K562 (cell line): Measurements from ENCODE around the gene ESAM. TPM values are rescaled to one million over a fixed set of nuclear protein-coding genes. Genes with fewer than 3 reads are reported as not detected.

Experiments
- ATAC-seq: fragments of 200-7000 bp; cut with Tn5 transposase; 3 replicates; pipeline ENCODE4 v1.9.1; 2020; ENCODE audit warnings: moderate library complexity
- BruUV-seq: library from RNA; stranded (reverse); fragments of 400-500 nt; replicated peaks from 2 replicates; lab custom pipeline; 2021; lab: Mats Ljungman, UMichigan
- CTCF ChIA-PET: fragments of 300-600 bp; formaldehyde crosslinking; extraction: SDS; loops from one replicate; lab custom pipeline; 2021; ENCODE audit warnings: low intra/inter-chr PET ratio; lab: Yijun Ruan, JAX
- POLR2A ChIA-PET: fragments of 300-600, 350-650 bp; sonication (Branson Sonifier 250); formaldehyde crosslinking; extraction: SDS; loops from one replicate; lab custom pipeline; 2021; ENCODE audit warnings: antibody characterized with exemption, inconsistent platforms; lab: Yijun Ruan, JAX
- DNase-seq, 4 experiments: peaks; one replicate each; pipeline versions ENCODE4 v3.0.0 to v3.0.0-alpha.2; 2011 to 2018; ENCODE audit warnings: low spot score in 3 of 4, mixed read lengths in 3 of 4; ENCODE audit errors: extremely low read depth in 1 of 4
- FAIRE-seq: peaks from 2 replicates; lab custom pipeline; 2011; peaks lifted over from hg19 to GRCh38; lab: Jason Lieb, UNC
- H2AFZ ChIP-seq: 2 replicates; pipeline ENCODE4 v1.6.0; 2011; ENCODE audit warnings: low read depth, low read length, control low read depth, inconsistent platforms
- H3K27ac ChIP-seq: fragments of 200-600 bp; 3 replicates; pipeline ENCODE4 v1.8.0; 2011; ENCODE audit warnings: low read depth, mild to moderate bottlenecking, control low read depth, inconsistent platforms, low read length, moderate library complexity, mixed read lengths; ENCODE audit errors: extremely low read depth
- H3K27me3 ChIP-seq, 2 experiments: fragments of 300-600 bp in 1 of 2; 2 replicates in 1 of 2; 3 replicates in 1 of 2; pipeline versions ENCODE4 v1.6.0 to v1.8.0; 2011; ENCODE audit warnings: inconsistent platforms in 2 of 2, low read length in 2 of 2, mild to moderate bottlenecking in 1 of 2, mixed read lengths in 1 of 2, moderate library complexity in 1 of 2; ENCODE audit not compliant: control insufficient read depth in 2 of 2, insufficient read depth in 2 of 2
- H3K36me3 ChIP-seq: fragments of 300-600 bp; 3 replicates; pipeline ENCODE4 v1.8.0; 2011; ENCODE audit warnings: mild to moderate bottlenecking, low read length, inconsistent platforms; ENCODE audit not compliant: control insufficient read depth, insufficient read depth
- H3K4me1 ChIP-seq, 2 experiments: fragments of 200-600 bp in 1 of 2; replicated peaks in 1 of 2; 2 replicates in 1 of 2; 3 replicates in 1 of 2; pipeline versions ENCODE4 v1.5.1 to v1.8.0; 2011; ENCODE audit warnings: inconsistent platforms in 2 of 2, low read length in 2 of 2, mild to moderate bottlenecking in 1 of 2, mixed read lengths in 1 of 2, moderate library complexity in 1 of 2; ENCODE audit not compliant: control insufficient read depth in 2 of 2, insufficient read depth in 2 of 2
- H3K4me2 ChIP-seq: 2 replicates; pipeline ENCODE4 v1.6.1; 2011; ENCODE audit warnings: low read length, control low read depth, inconsistent platforms, mixed read lengths; ENCODE audit not compliant: insufficient read depth
- H3K4me3 ChIP-seq: fragments of 200-600 bp; sonication (generic), shearing (Covaris generic); 2 replicates; pipeline ENCODE4 v1.5.1; 2016; ENCODE audit warnings: control low read depth, inconsistent platforms
- H3K79me2 ChIP-seq: fragments of 200-600 bp; 3 replicates; pipeline ENCODE4 v1.8.0; 2011; ENCODE audit warnings: low read length, inconsistent platforms; ENCODE audit not compliant: control insufficient read depth, insufficient read depth
- H3K9ac ChIP-seq, 2 experiments: 2 replicates each; pipeline versions ENCODE4 v1.6.0 to v1.6.1; 2011; ENCODE audit warnings: low read depth in 2 of 2, low read length in 2 of 2, control low read depth in 1 of 2, inconsistent platforms in 1 of 2, mild to moderate bottlenecking in 1 of 2, mixed read lengths in 1 of 2; ENCODE audit not compliant: insufficient read depth in 1 of 2
- H3K9me1 ChIP-seq: one replicate; pipeline ENCODE4 v1.6.0; 2011; ENCODE audit warnings: inconsistent platforms, mild to moderate bottlenecking, low read length, moderate library complexity; ENCODE audit not compliant: control insufficient read depth, insufficient read depth
- H3K9me3 ChIP-seq: replicated peaks from 2 replicates; pipeline ENCODE4 v1.5.1; 2011; ENCODE audit warnings: low read depth, low read length, inconsistent platforms; ENCODE audit not compliant: control insufficient read depth, insufficient read depth
- H4K20me1 ChIP-seq: replicated peaks from 2 replicates; pipeline ENCODE4 v1.6.1; 2011; ENCODE audit warnings: low read length, inconsistent platforms, mixed read lengths; ENCODE audit not compliant: control insufficient read depth, insufficient read depth
- EHMT2 ChIP-seq: fragments of 450-650 bp; IDR thresholded peaks from 2 replicates; pipeline ENCODE4 v1.6.1; 2018; ENCODE audit warnings: antibody characterized with exemption
- ESRRA ChIP-seq: fragments of 450-650 bp; IDR thresholded peaks from 2 replicates; pipeline ENCODE4 v1.6.1; 2014; ENCODE audit warnings: low read depth, mild to moderate bottlenecking, moderate library complexity, borderline replicate concordance
- LEF1 ChIP-seq: fragments of 450-650 bp; IDR thresholded peaks from 2 replicates; pipeline ENCODE4 v1.6.1; 2016; ENCODE audit warnings: mild to moderate bottlenecking
- PHF21A ChIP-seq: fragments of 450-650 bp; IDR thresholded peaks from 2 replicates; pipeline ENCODE4 v1.6.1; 2017; ENCODE audit warnings: low read depth, borderline replicate concordance
- STAT5B ChIP-seq: fragments of 250-450 bp; sonication (Bioruptor Pico); IDR thresholded peaks from 2 replicates; pipeline ENCODE4 v1.8.0; 2021; ENCODE audit warnings: mild to moderate bottlenecking, inconsistent platforms
- TFAM ChIP-seq: fragments of 250-450 bp; sonication (Bioruptor Pico); conservative IDR thresholded peaks from 2 replicates; pipeline ENCODE4 v1.5.0; 2021; ENCODE audit warnings: mild to moderate bottlenecking, moderate library complexity
- WGBS: fragments of 100-300 bp; shearing (Covaris generic); methylation state at CpG from one replicate; pipeline ENCODE4 v1.1.6; 2016; ENCODE audit warnings: low coverage, mixed read lengths; ENCODE audit not compliant: insufficient coverage; ENCODE audit errors: missing lambda C conversion rate; 5-methylcytosine and 5-hydroxymethylcytosine counted together
- in situ Hi-C: fragments of 300-500 bp; cut with MboI; formaldehyde crosslinking; loops from 4 replicates; pipeline ENCODE4 v1.15.0; 2018; ENCODE audit warnings: inconsistent platforms, mixed read lengths
- intact Hi-C: fragments of 100-400 bp; cut with micrococcal nuclease; formaldehyde crosslinking; loops from 2 replicates; pipeline ENCODE4 v1.14.2; 2022
- polyA plus RNA-seq, 8 experiments: library from polyadenylated mRNA; depleted of rRNA in 4 of 8; stranded (reverse) in 5 of 8; unstranded in 3 of 8; fragments of >200 nt; fragmentation: Nextera tagmentation in 2 of 8; fragmentation: Illumina TruSeq in 1 of 8; extraction: Ambion mirVana in 2 of 8; extraction: Trizol in 1 of 8; gene quantifications; 2 replicates each; pipeline versions ENCODE4 v1.2.1 to v1.2.3, GENCODE V29; 2011 to 2014; ENCODE audit warnings: inconsistent platforms in 1 of 8, missing spikeins in 1 of 8
- total RNA-seq, 7 experiments: library from RNA; depleted of rRNA in 6 of 7; stranded (reverse); fragments of >200 nt in 6 of 7; fragmentation: Illumina TruSeq in 2 of 7; extraction: Trizol in 2 of 7; gene quantifications; 2 replicates each; pipeline versions ENCODE4 v1.2.1 to v1.2.3, GENCODE V29; 2011 to 2021; ENCODE audit warnings: low replicate concordance in 1 of 7
- TF ChIP-seq, protein P1 (sequence below), 2 experiments: IDR thresholded peaks; 2 replicates each; pipeline ENCODE4 v1.6.1; 2012; ENCODE audit warnings: improper control_type of control experiment in 2 of 2, low read depth in 2 of 2, low read length in 2 of 2, borderline replicate concordance in 1 of 2
- TF ChIP-seq, protein P2 (sequence below): fragments of 250-450 bp; sonication (Bioruptor Pico); IDR thresholded peaks from 2 replicates; pipeline ENCODE4 v1.6.1; 2021; ENCODE audit warnings: mild to moderate bottlenecking

ESAM gene
- total and polyA plus RNA-seq, 9 of the 15 experiments (the other 6 are each of a cell fraction or from before 2014, with no cell fraction given) = 0.06 to 1.5 (median 0.22) TPM

GRCh38 chr11:124728134-124728533, 34.0 kb downstream of the ESAM start:
- no peak overlapping the region for H3K4me2 ChIP-seq
- DNase-seq = no peak
- ChIA-PET POLR2A (no interaction called here), CTCF (no interaction called here)
- H4K20me1 ChIP-seq = 0 out of 2 replicates have a peak, but pooled peaks cover 3% of the 10 kb centered on the region
- no peaks in the 10 kb centered on the region for H3K9me1 ChIP-seq
- H3K36me3 ChIP-seq = no peaks in the 10 kb centered on the region
- TF ChIP-seq, protein P1, sequence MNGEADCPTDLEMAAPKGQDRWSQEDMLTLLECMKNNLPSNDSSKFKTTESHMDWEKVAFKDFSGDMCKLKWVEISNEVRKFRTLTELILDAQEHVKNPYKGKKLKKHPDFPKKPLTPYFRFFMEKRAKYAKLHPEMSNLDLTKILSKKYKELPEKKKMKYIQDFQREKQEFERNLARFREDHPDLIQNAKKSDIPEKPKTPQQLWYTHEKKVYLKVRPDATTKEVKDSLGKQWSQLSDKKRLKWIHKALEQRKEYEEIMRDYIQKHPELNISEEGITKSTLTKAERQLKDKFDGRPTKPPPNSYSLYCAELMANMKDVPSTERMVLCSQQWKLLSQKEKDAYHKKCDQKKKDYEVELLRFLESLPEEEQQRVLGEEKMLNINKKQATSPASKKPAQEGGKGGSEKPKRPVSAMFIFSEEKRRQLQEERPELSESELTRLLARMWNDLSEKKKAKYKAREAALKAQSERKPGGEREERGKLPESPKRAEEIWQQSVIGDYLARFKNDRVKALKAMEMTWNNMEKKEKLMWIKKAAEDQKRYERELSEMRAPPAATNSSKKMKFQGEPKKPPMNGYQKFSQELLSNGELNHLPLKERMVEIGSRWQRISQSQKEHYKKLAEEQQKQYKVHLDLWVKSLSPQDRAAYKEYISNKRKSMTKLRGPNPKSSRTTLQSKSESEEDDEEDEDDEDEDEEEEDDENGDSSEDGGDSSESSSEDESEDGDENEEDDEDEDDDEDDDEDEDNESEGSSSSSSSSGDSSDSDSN (IDR thresholded peaks at IDR 0.05; ENCODE audit: borderline replicate concordance in 1 of 2, low read depth in 2 of 2, low read length in 2 of 2) = no peak
- TF ChIP-seq PHF21A (no peak), ESRRA (no peak), STAT5B (CRISPR knock-in tag) (no peak), TFAM (no peak), LEF1 (no peak), EHMT2 (no peak)
- TF ChIP-seq, protein P2, sequence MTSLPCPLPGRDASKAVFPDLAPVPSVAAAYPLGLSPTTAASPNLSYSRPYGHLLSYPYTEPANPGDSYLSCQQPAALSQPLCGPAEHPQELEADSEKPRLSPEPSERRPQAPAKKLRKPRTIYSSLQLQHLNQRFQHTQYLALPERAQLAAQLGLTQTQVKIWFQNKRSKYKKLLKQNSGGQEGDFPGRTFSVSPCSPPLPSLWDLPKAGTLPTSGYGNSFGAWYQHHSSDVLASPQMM (CRISPR knock-in tag) = no peak
- H3K9me3 ChIP-seq = no peaks in the 10 kb centered on the region
- no peak overlapping the region for H3K27ac ChIP-seq
- BruUV-seq = no TSS peak
- no peak overlapping the region for H3K9ac ChIP-seq
- H3K79me2 ChIP-seq = no peaks in the 10 kb centered on the region
- H3K4me1 ChIP-seq = no peaks in the 10 kb centered on the region; a peak in 1 of 5 replicates
- no peak overlapping the region for H3K4me3 ChIP-seq
- no peak for FAIRE-seq
- no peak for ATAC-seq
- no peak overlapping the region for H2AFZ ChIP-seq
- intact Hi-C loops = no loop called here
- peaks cover 14 to 40% of the 10 kb centered on the region in 2 experiments; a peak in 4 of 5 replicates for H3K27me3 ChIP-seq
- WGBS = 0% methylated on average over 2 of the region's 2 CpGs
- in situ Hi-C loops = no loop called here
